Measurements from ENCODE around the gene CRCP. TPM values are rescaled to one million over a fixed set of nuclear protein-coding genes. Genes with fewer than 3 reads are reported as not detected.
"Not testable (repeated sequence)": the region's sequence is repeated elsewhere in the genome, so short reads cannot be mapped to it uniquely, and the experiment has no call there.

CRCP gene
- total RNA-seq, 1 donor from 2014 or later = 37.2 TPM

DNA sequence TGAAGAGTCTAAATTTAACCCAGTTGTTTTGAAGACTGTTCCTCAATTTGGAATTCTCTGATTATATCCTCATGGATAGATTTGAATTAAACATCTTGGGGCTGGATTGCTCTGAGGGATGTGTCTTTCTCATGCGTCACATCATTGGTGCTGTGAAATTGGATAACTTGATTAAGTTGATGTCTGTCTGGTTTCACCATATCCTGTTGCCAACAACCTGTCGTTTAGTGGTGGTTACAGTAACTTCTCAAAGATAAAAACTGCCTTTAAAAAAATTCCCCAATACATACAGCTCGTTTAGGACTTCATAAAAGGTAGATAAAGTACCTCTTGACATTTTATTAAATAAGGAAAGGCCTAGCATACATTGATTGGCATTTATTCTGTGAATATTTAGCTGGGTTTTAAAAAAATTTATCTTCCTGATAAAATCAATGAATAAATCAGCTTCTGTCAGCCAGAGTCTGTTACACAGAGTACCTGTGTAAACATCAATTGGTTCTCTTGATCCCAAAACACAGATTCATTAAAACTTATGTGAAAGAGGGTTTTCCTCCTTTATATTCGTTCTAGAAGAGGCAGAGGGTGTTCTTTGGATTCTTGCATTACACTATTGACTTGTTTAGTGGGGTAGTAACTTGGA is 10.5 kb downstream of the CRCP start:
- Mint-ChIP-seq H3K9me3 (no peaks in the 10 kb centered on the region), H3K27me3 (no peaks in the 10 kb centered on the region), H3K27ac (peak overlapping the region; percentile 12), H3K4me1 (peaks cover 29% of the 10 kb centered on the region), H3K4me3 (peak overlapping the region; percentile 17), H3K36me3 (ENCODE audit: low read depth) (peaks cover 14% of the 10 kb centered on the region)
- intact Hi-C loops (cut with micrococcal nuclease) = no loop called here
- no peak for DNase-seq

DNA sequence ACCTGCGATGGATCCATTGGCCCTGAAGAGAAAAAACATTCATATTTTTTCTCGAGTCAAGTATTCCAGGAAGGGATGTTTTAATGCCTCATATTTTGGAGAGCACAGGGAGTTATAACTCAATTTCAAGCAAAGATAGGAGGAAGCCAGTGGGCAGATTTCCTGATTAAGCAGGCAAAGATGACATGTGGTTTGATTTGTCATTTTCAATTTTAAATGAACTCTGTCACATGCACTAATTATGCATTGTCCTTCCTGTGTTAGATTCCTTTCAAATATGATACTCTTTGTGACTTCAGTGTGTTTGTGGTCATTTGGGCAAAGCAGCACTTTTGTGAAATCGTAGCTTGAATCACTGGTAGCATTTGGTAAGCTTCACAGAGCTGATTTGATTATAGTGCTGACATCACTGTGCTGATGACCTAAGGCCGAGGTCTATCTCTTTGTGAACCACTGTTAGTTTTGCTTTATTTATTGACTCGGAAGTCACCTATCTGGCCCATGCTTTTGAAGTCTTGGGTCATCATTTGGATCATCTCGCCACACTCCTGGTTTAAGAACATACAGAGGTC is 11.2 kb downstream of the CRCP start:
- intact Hi-C loops (cut with micrococcal nuclease); H3K27me3 Mint-ChIP-seq; DNase-seq; H3K9me3 Mint-ChIP-seq; H3K4me3 Mint-ChIP-seq: not testable (repeated sequence)
- Mint-ChIP-seq H3K27ac (peak overlapping the region; percentile 7), H3K36me3 (ENCODE audit: low read depth) (peaks cover 18% of the 10 kb centered on the region), H3K4me1 (peaks cover 29% of the 10 kb centered on the region)

DNA sequence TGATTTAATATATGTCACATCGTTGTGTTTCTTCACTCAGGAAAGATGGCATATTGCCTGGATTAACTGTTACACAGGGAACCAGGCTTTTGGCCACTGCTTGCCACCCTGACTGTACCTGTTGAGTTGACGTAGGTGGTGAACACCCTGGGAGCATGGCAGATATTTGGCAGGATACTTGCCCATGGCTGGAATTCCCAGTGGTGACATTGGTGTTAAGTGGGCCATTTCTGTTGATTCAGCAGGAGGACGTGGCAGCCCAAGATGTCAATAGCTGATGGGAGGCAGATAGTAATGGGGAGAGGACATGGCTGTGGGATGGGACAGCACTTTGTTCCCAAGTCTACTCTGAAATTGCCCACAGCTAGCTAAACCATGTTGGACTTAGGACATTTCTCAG is 12.5 kb downstream of the CRCP start:
- H3K4me1 Mint-ChIP-seq = peaks cover 29% of the 10 kb centered on the region
- H3K27ac Mint-ChIP-seq; H3K9me3 Mint-ChIP-seq; intact Hi-C loops (cut with micrococcal nuclease); H3K27me3 Mint-ChIP-seq; DNase-seq; H3K4me3 Mint-ChIP-seq: not testable (repeated sequence)
- peaks cover 24% of the 10 kb centered on the region for H3K36me3 Mint-ChIP-seq (ENCODE audit: low read depth)

DNA sequence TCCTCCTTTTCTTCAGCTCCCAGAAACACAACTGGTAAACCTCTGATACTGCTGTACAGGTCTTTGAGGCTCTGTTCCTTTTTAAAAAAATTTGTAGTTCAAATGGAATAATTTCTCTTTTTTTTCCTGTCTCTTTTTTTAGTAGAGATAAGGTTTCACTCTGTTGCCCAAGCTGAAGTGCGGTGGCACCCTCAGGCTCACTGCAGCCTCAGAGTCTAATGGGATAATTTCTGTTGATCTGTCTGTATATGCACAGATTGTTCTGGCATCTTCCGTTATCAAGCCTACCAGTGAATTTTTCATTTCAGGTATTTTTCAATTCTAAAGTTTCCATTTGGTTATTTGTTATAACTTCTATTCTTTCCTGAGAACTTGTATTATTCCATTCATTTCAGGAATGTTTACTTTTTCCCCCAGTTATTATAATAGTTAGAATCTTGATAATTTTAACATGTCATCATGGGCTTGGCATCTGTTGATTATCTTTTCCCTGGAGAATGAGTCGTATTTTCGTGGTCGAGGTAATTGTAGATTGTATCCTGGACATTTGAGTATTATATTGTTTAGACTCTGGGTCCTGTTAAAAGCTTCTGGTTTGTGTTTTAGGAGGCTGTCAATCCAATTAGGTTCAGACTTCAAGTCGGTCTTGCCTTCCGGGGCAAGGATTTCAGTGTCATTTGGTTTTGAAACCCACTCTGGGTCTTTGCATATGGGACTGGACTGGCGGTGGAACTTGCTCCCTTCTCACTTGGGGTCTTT is 24.5 kb downstream of the CRCP start:
- H3K27me3 Mint-ChIP-seq = no peaks in the 10 kb centered on the region
- H3K9me3 Mint-ChIP-seq = no peaks in the 10 kb centered on the region
- peaks cover 1% of the 10 kb centered on the region for H3K4me1 Mint-ChIP-seq
- no peak overlapping the region for H3K27ac Mint-ChIP-seq
- H3K36me3 Mint-ChIP-seq (ENCODE audit: low read depth) = peaks cover 62% of the 10 kb centered on the region
- intact Hi-C loops (cut with micrococcal nuclease) = no loop called here
- no peak for DNase-seq
- H3K4me3 Mint-ChIP-seq = no peak overlapping the region

DNA sequence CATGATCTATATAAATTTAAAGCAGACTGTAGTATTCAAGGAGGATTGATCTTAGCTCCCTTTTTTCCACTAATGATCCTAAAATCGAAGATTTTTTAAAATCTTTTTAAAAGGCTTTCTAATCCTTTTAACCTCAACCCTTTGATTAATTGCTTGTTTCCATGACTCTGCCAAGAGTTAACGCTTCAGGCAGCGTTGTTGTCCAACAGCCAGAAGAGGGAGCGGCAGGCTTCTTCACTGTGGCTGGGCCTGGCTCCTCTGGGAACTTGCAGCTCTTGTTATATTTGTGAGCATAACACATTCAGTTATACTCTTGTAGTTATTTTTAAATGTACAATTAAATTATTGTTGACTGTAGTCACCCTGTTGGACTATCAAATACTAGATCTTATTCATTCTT is 26.3 kb downstream of the CRCP start:
- H3K9me3 Mint-ChIP-seq = no peaks in the 10 kb centered on the region
- DNase-seq = no peak
- H3K4me1 Mint-ChIP-seq = peaks cover 1% of the 10 kb centered on the region
- peaks cover 61% of the 10 kb centered on the region for H3K36me3 Mint-ChIP-seq (ENCODE audit: low read depth)
- intact Hi-C loops (cut with micrococcal nuclease) = no loop called here
- no peaks in the 10 kb centered on the region for H3K27me3 Mint-ChIP-seq
- H3K27ac Mint-ChIP-seq = no peak overlapping the region
- no peak overlapping the region for H3K4me3 Mint-ChIP-seq

DNA sequence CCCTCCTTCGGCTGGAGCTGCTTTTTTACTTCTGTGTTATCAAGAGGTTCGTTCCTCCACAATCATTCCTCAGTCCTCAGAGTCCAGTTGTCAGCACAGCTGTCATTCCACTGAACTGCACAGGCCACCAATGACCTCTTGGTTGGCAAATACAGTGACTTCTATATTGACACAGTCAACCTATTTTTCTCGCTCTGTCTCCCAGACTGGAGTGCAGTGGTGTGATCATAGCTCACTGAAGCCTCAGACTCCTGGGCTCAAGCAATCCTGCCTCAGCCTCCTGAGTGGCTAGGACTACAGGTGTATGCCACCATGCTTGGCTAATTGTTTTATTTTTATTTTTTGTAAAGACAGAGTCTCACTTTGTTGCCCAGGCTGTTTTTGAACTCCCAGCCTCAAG is 27.7 kb downstream of the CRCP start:
- intact Hi-C loops (cut with micrococcal nuclease) = no loop called here
- Mint-ChIP-seq H3K27me3 (no peaks in the 10 kb centered on the region), H3K9me3 (no peaks in the 10 kb centered on the region), H3K27ac (peak overlapping the region; percentile 22), H3K36me3 (ENCODE audit: low read depth) (peaks cover 64% of the 10 kb centered on the region), H3K4me1 (peaks cover 1% of the 10 kb centered on the region), H3K4me3 (no peak overlapping the region)
- no peak for DNase-seq

DNA sequence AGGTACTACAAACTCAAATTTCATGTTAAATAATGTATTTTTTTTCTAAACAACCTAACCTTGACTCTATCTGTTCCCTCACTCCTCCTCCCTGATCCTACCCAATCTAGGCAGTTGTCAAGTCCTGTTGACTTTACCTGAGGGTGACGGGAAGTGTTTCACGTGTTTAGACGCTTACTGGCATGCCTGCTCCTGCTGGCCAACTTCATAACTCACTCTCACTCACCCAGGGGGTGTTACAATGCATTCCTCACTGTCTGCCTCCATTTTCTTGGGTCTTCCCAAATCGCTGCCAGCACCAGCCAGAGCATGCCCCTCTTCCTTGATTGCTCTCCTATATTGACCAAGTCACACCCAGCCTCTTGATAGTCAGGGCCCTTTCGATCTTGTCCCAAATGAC is 28.3 kb downstream of the CRCP start:
- intact Hi-C loops (cut with micrococcal nuclease) = no loop called here
- Mint-ChIP-seq H3K4me3 (no peak overlapping the region), H3K36me3 (ENCODE audit: low read depth) (peaks cover 60% of the 10 kb centered on the region), H3K9me3 (no peaks in the 10 kb centered on the region), H3K27me3 (no peaks in the 10 kb centered on the region), H3K4me1 (peaks cover 2% of the 10 kb centered on the region), H3K27ac (no peak overlapping the region)
- DNase-seq = no peak

DNA sequence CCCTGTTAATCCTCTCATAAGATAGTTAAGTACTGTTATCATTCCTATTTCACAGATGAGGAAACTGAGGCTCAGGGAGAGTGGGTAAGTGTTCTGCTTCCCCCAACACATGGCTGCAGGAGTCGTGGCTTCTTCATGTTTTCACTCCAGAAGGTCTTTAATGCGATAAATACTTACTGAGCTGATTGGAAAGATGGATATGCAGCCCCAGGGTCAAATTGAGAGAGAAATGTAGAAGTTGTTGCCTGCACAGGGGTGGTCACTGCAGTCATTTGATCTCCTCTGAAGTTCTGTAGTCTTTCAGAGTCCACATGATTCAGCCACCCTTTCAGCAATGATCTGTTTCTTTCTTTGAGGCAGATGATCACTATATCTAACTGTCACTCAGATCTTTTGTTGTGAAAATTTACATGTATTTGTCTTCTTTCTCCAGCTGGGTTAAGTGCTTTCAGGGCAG is 29.3 kb downstream of the CRCP start:
- H3K27me3 Mint-ChIP-seq = no peaks in the 10 kb centered on the region

DNA sequence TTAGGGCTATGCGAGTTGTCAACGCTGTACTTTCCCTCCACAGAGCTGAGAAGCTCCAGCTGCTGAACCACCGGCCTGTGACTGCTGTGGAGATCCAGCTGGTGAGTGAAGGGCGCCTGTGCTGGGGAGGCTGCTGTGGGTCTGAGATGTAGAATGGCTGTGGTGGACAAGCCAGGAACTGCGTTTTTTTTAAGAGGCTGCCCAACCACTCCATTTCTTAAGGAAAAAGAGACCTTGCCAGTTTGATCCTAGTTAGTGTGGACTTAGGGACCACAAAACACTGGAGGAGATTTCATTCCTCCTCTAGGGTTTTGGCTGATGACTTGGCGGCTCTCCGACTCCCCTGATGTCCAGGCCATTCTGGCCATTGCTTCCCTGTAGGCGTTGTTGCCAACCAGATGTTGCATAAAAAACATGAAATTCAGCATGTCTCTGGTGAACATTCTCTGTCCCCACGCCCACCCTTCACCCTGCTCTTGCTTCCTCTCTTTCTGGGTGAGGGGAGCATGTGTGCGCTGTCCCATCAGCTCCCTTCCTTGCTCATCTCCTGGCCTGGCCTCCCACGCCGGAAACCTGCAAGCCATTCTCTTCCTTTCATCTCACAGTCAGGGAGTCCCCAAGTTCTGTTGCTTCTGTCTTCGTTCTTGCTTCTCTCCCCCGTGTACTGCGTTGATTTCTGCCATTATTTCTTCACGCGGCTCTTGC is 30.9 kb downstream of the CRCP start:
- H3K9me3 Mint-ChIP-seq = no peaks in the 10 kb centered on the region
- H3K36me3 Mint-ChIP-seq (ENCODE audit: low read depth) = peaks cover 57% of the 10 kb centered on the region
- no peak for DNase-seq
- H3K4me3 Mint-ChIP-seq = no peak overlapping the region
- H3K27me3 Mint-ChIP-seq = no peaks in the 10 kb centered on the region
- H3K27ac Mint-ChIP-seq = no peak overlapping the region
- intact Hi-C loops (cut with micrococcal nuclease) = no loop called here
- H3K4me1 Mint-ChIP-seq = peaks cover 18% of the 10 kb centered on the region

More for the DNA sequence above, 29.3 kb downstream of the CRCP start:
- intact Hi-C loops (cut with micrococcal nuclease) = no loop called here
- no peaks in the 10 kb centered on the region for H3K9me3 Mint-ChIP-seq
- peaks cover 62% of the 10 kb centered on the region for H3K36me3 Mint-ChIP-seq (ENCODE audit: low read depth)
- no peak overlapping the region for H3K27ac Mint-ChIP-seq
- no peak for DNase-seq
- H3K4me1 Mint-ChIP-seq = peaks cover 9% of the 10 kb centered on the region
- H3K4me3 Mint-ChIP-seq = no peak overlapping the region

DNA sequence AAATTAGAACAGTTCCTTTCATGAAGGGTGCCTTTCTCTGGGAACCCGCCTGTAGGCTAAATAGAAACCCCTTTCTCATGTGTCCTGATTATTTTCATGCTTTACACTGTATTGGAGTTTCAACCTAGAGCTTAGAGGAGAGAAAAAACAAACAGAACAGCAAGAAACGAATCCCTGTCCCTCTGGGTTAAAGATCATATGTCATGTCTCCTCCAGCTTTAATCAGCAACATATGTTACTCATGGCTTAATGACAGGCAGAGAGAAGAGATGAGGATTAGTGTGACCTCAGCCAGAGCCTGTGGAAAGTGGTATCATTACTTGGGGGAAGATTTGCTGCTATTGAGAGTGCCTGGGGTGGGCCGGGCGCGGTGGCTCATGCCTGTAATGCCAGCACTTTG is 32.1 kb downstream of the CRCP start:
- Mint-ChIP-seq H3K27ac (no peak overlapping the region), H3K4me3 (no peak overlapping the region), H3K9me3 (no peaks in the 10 kb centered on the region), H3K36me3 (ENCODE audit: low read depth) (peaks cover 53% of the 10 kb centered on the region), H3K27me3 (no peaks in the 10 kb centered on the region), H3K4me1 (peaks cover 21% of the 10 kb centered on the region)
- no peak for DNase-seq
- intact Hi-C loops (cut with micrococcal nuclease) = no loop called here

DNA sequence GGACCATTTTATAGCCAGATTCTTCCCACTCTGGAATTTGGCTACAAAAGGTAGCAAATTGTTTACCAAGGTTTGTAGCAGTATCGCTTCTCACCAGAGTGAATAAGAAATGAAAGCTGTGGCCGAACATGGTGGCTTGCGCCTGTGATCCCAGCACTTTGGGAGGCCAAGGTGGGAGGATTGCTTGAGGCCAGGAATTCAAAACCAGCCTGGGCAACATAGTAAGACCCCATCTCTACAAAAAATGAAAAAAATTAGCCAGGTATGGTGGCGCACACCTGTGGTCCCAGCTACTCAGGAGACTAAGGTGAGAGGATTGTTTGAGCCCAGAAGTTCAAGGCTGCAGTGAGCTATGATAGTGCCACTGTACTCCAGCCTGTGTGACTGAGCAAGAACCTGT is 33.0 kb downstream of the CRCP start:
- DNase-seq; H3K27me3 Mint-ChIP-seq; H3K9me3 Mint-ChIP-seq; H3K4me3 Mint-ChIP-seq; intact Hi-C loops (cut with micrococcal nuclease): not testable (repeated sequence)
- H3K36me3 Mint-ChIP-seq (ENCODE audit: low read depth) = peaks cover 55% of the 10 kb centered on the region
- H3K4me1 Mint-ChIP-seq = peaks cover 21% of the 10 kb centered on the region
- peak overlapping the region; percentile 45 for H3K27ac Mint-ChIP-seq

DNA sequence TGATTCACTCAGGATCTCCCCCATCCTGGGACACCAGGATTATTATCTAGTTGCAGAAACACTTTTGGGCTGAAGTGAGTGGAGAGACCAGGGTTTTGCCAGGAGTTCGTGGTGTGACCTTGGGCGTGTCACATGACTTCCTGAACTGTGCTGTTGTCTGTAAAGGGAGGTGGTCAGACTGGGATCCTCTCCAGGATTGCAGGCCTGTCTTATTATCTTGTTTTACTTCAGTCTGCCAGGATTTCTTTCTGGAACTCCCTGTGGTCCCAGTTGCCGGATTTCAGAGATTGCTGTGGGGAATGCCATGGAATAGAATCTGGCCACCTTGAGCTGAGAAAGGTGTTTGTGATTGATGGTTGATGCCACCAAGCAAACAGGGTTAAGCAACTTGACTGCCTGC is 35.8 kb downstream of the CRCP start:
- Mint-ChIP-seq H3K36me3 (ENCODE audit: low read depth) (peaks cover 56% of the 10 kb centered on the region), H3K9me3 (no peaks in the 10 kb centered on the region), H3K4me1 (peaks cover 21% of the 10 kb centered on the region), H3K27me3 (no peaks in the 10 kb centered on the region), H3K4me3 (no peak overlapping the region), H3K27ac (peak overlapping the region; percentile 11)
- intact Hi-C loops (cut with micrococcal nuclease) = no loop called here
- peak; percentile 62 for DNase-seq

DNA sequence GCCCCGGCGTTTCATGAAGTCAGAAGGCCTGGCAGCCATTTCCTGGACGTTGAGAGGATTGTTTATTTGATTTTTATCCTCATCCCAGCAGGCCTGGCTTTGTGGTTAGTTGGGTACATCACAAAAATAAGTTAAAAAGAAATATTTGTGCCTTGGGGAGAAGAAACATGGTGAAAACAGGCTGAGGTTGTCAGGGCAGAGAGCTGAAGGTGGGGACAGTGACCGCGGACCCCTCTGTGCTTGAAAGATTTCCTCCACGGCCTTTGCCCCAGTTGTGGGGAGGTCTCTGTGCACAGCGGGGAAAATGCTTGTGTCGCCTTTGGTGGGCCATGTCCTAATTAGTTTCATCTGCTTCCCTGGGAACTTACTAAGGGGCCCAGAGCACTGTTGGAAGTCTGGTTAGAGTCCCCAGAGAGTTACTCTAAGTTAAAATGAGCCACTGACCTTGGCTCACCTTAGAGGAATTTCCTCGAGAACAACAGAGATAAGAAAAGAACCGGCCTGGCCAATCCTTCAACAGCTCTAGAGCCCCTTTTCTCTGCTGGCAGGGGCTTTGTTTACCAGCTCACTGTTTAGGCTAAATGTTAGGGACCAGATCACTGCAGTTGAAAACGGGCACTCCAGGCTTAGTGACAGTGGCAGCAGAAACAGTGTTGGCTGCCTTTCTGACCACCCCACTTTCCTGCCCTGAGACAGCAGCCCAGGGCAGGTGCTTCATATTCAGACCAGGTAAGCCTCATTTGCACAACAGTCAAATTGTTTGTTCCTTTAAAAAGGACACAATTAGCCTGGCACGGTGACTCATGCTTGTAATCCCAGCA is 37.9 kb downstream of the CRCP start:
- peaks cover 21% of the 10 kb centered on the region for H3K4me1 Mint-ChIP-seq
- peaks cover 53% of the 10 kb centered on the region for H3K36me3 Mint-ChIP-seq (ENCODE audit: low read depth)
- no peak for DNase-seq
- no peak overlapping the region for H3K4me3 Mint-ChIP-seq
- intact Hi-C loops (cut with micrococcal nuclease) = no loop called here
- H3K9me3 Mint-ChIP-seq = no peaks in the 10 kb centered on the region
- no peaks in the 10 kb centered on the region for H3K27me3 Mint-ChIP-seq
- no peak overlapping the region for H3K27ac Mint-ChIP-seq

Data from activated CD4-positive, alpha-beta T cell treated with anti-CD3 and anti-CD28 coated beads, Interleukin-2, amount 10 ng/mL, durations not matched to agents 24 days and 14 days (primary cell).